Heart left ventricle (tissue), 16 donors: ENCODE data around the gene CAP1. TPM values are rescaled to one million over a fixed set of nuclear protein-coding genes. Genes with fewer than 3 reads are reported as not detected.

Source experiments
- ATAC-seq, 4 donors: fragments of 200-7000 bp; cut with Tn5 transposase; one replicate each; pipeline ENCODE4 v1.9.1; 2020 to 2022; ENCODE audit warnings: moderate library complexity in 4 of 4, mild to moderate bottlenecking in 3 of 4, moderate number of reproducible peaks in 1 of 4
- DNase-seq, 5 donors: peaks; one replicate each; pipeline ENCODE4 v3.0.0-alpha.2; 2020
- H3K27ac ChIP-seq, 12 donors: fragments of 200-600 bp; sonication (generic) in 4 of 12; one replicate each; pipeline versions ENCODE4 v1.5.0 to v1.8.0; 2016 to 2022; ENCODE audit warnings: mild to moderate bottlenecking in 2 of 12
- H3K27me3 ChIP-seq, 9 donors: fragments of 200-600 bp; sonication (generic) in 2 of 9; one replicate each; pipeline versions ENCODE4 v1.5.1 to v1.8.0; 2016 to 2022; ENCODE audit warnings: mild to moderate bottlenecking in 3 of 9
- H3K36me3 ChIP-seq, 9 donors: fragments of 200-600 bp; sonication (generic) in 2 of 9; one replicate each; pipeline versions ENCODE4 v1.5.0 to v1.8.0; 2018 to 2022; ENCODE audit warnings: mild to moderate bottlenecking in 2 of 9
- H3K4me1 ChIP-seq, 12 donors: fragments of 200-600 bp; sonication (generic) in 4 of 12; one replicate each; pipeline versions ENCODE4 v1.5.0 to v1.8.0; 2016 to 2022; ENCODE audit warnings: mild to moderate bottlenecking in 3 of 12
- H3K4me3 ChIP-seq, 12 donors: fragments of 200-600 bp; sonication (generic) in 4 of 12; one replicate each; pipeline versions ENCODE4 v1.5.0 to v1.8.0; 2017 to 2022; ENCODE audit warnings: mild to moderate bottlenecking in 9 of 12, moderate library complexity in 4 of 12
- H3K9me3 ChIP-seq, 12 donors: fragments of 200-600 bp; sonication (generic) in 4 of 12; one replicate each; pipeline versions ENCODE4 v1.5.0 to v1.8.0; 2016 to 2022; ENCODE audit warnings: mild to moderate bottlenecking in 1 of 12
- CTCF ChIP-seq, 12 donors: fragments of 200-600 bp; sonication (generic) in 4 of 12; IDR thresholded peaks; one replicate each; pipeline versions ENCODE4 v1.5.0 to v1.8.0; 2018 to 2022; ENCODE audit warnings: antibody characterized with exemption in 12 of 12, mild to moderate bottlenecking in 5 of 12
- POLR2A ChIP-seq, 2 donors: fragments of 450-650 bp; IDR thresholded peaks; one replicate each; pipeline ENCODE4 v1.6.1; 2017; ENCODE audit warnings: antibody characterized with exemption in 2 of 2, mild to moderate bottlenecking in 2 of 2, moderate library complexity in 2 of 2
- WGBS, 4 donors: extraction: QIAGEN DNeasy Blood & Tissue Kit in 2 of 4; methylation state at CpG; one replicate each; pipeline versions ENCODE4 v1.1.5 to v1.1.7; 2013 to 2018; 5-methylcytosine and 5-hydroxymethylcytosine counted together
- intact Hi-C, 10 donors: fragments of 100-400 bp; cut with DNase I; formaldehyde crosslinking; loops; one replicate each; pipeline versions ENCODE4 v1.11.1 to v1.14.2; 2022
- polyA plus RNA-seq, 2 donors: library from polyadenylated mRNA; stranded (reverse); fragments of 200-250 nt; gene quantifications; one replicate each; pipeline ENCODE4 v1.2.3, GENCODE V29; 2013
- total RNA-seq, 9 donors: library from RNA; depleted of rRNA in 2 of 9; stranded (reverse); fragments of >200 nt in 2 of 9; fragmentation: NEBNext Ultra II Directional in 3 of 9; extraction: Animal tissue kit (Norgen Biotek cat#: 25700) in 3 of 9; gene quantifications; one replicate each; pipeline versions ENCODE4 v1.1.0 to v1.2.4, GENCODE V29; 2016 to 2023
- donor health status: ischemic (EF 13 %, LVEDD 7.1; RV severe dilation, severe dysfunction).
- donor health status: healthy with polysubstance abuse.
- donor health status: DM: no; HTN: yes; CAD: no.
- donor health status: DM: no; HTN: no; CAD: no.
- donor health status: ischemic (EF 25% LVEDD 6.9; RV normal size, moderate dysfunction).
- donor health status: ischemic (EF 25% LVEDD 5.7; RV mildly dilated, moderate dysfunction).
- donor health status: healthy.
- donor health status: DM: yes; HTN: yes; CAD: no.
- donor health status: ischemic (EF 35%, LVEDD 5.7; RV mildly dilated, moderate dysfunction).
- donor health status: nonischemic (EF 11% LVEDD 7.7; RV severe dilation, severe dysfunction).
- donor health status: DM: yes; HTN: yes; CAD: no.
- donor health status: PGD.
- donor health status: ischemic (EF 29% LVEDD 5.4; RV normal size, mild dysfunction).
- donor health status: nonischemic (EF 23%, LVEDD 6.1; RV moderate dilation, normal function).

CAP1 gene
- total and polyA plus RNA-seq, 11 donors, result 23.8 to 249 (median 69.9) TPM

GRCh38 chr1:40094466-40095110 is 54.1 kb downstream of the CAP1 start:
- Histone ChIP-seq H3K9me3 (no peaks in the 10 kb centered on the region), H3K4me1 (peaks cover 0 to 41% (median 5%) of the 10 kb centered on the region in 12 donors), H3K27me3 (no peaks in the 10 kb centered on the region), H3K36me3 (peaks cover 0 to 34% (median 28%) of the 10 kb centered on the region in 9 donors), H3K4me3 (peak overlapping the region in 1 of 12 donors; percentile 21), H3K27ac (peak overlapping the region in 2 of 12 donors; percentile 11 to 79)
- WGBS, 4 donors, result 62 to 67% (median 65%) methylated on average over 3 to 4 of the region's 4 CpGs
- intact Hi-C loops, result no loop called here
- ATAC-seq, result peak in 1 of 4 donors; percentile 37
- DNase-seq, result no peak
- TF ChIP-seq CTCF (IDR thresholded peaks at IDR 0.05) (no peak), POLR2A (IDR thresholded peaks at IDR 0.05) (no peak)

GRCh38 chr1:40095806-40096205 is 55.3 kb downstream of the CAP1 start:
- Histone ChIP-seq H3K4me3 (peak overlapping the region in 1 of 12 donors; percentile 82), H3K4me1 (peaks cover 0 to 41% (median 5%) of the 10 kb centered on the region in 12 donors), H3K27me3 (peaks cover 0 to 9% (median 0%) of the 10 kb centered on the region in 9 donors), H3K9me3 (no peaks in the 10 kb centered on the region), H3K36me3 (peaks cover 0 to 22% (median 15%) of the 10 kb centered on the region in 9 donors), H3K27ac (peak overlapping the region in 1 of 12 donors; percentile 79)
- TF ChIP-seq CTCF (IDR thresholded peaks at IDR 0.05), result no peak
- TF ChIP-seq POLR2A (IDR thresholded peaks at IDR 0.05), result no peak
- ATAC-seq (no peak), DNase-seq (no peak)
- 94 to 96% (median 95%) methylated on average over 3 of the region's 3 CpGs for WGBS, 4 donors
- intact Hi-C loops, result no loop called here

GRCh38 chr1:40096646-40096976 is 56.1 kb downstream of the CAP1 start:
- 12 to 16% (median 13%) methylated on average over 9 of the region's 9 CpGs for WGBS, 4 donors
- H3K4me3 ChIP-seq, result peak overlapping the region; percentile 27 to 88 (median 69)
- H3K36me3 ChIP-seq, result peaks cover 0 to 14% (median 7%) of the 10 kb centered on the region in 9 donors
- ATAC-seq (peak in 3 of 4 donors; percentile 22 to 46 (median 23)), DNase-seq (no peak)
- H3K9me3 ChIP-seq, result no peaks in the 10 kb centered on the region
- peak overlapping the region in 9 of 12 donors; percentile 8 to 86 (median 61) for H3K27ac ChIP-seq
- intact Hi-C loops, result no loop called here
- no peak for TF ChIP-seq CTCF (IDR thresholded peaks at IDR 0.05)
- TF ChIP-seq POLR2A (IDR thresholded peaks at IDR 0.05), result no peak
- H3K4me1 ChIP-seq, result peaks cover 0 to 41% (median 5%) of the 10 kb centered on the region in 12 donors
- peaks cover 0 to 9% (median 0%) of the 10 kb centered on the region in 9 donors for H3K27me3 ChIP-seq

DNA sequence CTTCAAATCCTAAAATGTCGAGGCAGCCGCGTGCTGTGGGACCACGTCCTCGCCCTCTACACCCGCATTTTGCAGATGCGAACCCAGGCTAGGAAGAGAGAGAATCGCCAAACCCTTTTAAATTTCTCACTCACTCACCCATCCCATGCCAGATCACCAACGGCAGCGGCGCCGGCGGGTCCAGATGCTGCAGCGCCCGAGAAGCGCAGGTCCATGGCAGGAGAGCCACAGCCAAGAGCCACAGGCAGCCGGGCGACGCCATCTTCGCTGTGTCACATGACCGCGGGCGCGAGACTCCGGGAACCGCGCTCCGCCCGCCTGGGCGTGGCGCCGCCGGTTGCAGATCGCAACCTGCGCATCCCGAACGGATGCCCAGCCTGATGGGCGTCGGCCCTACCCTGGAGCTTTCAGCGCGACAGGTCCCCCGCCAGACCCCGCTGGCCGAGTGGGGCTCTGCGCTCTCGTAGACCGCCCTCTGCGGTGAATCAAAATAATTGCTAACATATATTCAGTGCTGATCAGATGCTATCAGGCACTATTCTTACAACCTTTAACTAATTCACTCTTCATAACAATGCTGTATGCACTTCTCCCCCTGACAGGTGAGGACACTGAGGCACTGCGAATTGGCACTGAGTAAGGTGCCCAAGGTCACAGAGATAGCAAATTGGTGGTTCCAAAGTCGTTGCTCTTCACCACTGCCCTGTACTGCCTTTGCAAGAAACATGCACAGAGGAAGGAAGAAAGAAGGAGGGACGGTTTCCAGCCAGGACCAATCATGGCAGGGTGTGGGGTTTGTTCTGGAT is 56.7 kb downstream of the CAP1 start, which contains the start of gene PPT1:
Gene PPT1 (minus strand): TSS at position 276 of the 806 bp plus-strand sequence. CDS start 14 bp downstream, at position 262.
- 1% methylated on average over 34 to 51 of the region's 51 CpGs for WGBS, 4 donors
- intact Hi-C loops, result no loop called here

More for the DNA sequence above, 56.7 kb downstream of the CAP1 start, which contains the start of gene PPT1:
- ATAC-seq (peak; percentile 84 to 98 (median 98)), DNase-seq (peak; percentile 74 to 90 (median 79))
- Histone ChIP-seq H3K4me1 (peaks cover 0 to 41% (median 5%) of the 10 kb centered on the region in 12 donors), H3K4me3 (peak within 1 kb of the TSS; percentile 27 to 88 (median 69)), H3K36me3 (peaks cover 0 to 8% (median 2%) of the 10 kb centered on the region in 9 donors), H3K9me3 (peaks cover 0 to 4% (median 0%) of the 10 kb centered on the region in 12 donors), H3K27ac (peak within 1 kb of the TSS in 10 of 12 donors; percentile 8 to 86 (median 52)), H3K27me3 (peaks cover 0 to 9% (median 0%) of the 10 kb centered on the region in 9 donors)
- TF ChIP-seq CTCF (IDR thresholded peaks at IDR 0.05), result peak in 7 of 12 donors; percentile 25 to 46 (median 26)
- TF ChIP-seq POLR2A (IDR thresholded peaks at IDR 0.05), result peak in 1 of 2 donors; percentile 46
